K562 (cell line): ENCODE results near the gene PTPRT. TPM values are rescaled to one million over a fixed set of nuclear protein-coding genes. Genes with fewer than 3 reads are reported as not detected.

ENCODE experiments used
- ATAC-seq: fragments of 200-7000 bp; cut with Tn5 transposase; 3 replicates; pipeline ENCODE4 v1.9.1; 2020; ENCODE audit warnings: moderate library complexity
- BruUV-seq: library from RNA; stranded (reverse); fragments of 400-500 nt; replicated peaks from 2 replicates; lab custom pipeline; 2021; lab: Mats Ljungman, UMichigan
- CTCF ChIA-PET: fragments of 300-600 bp; formaldehyde crosslinking; extraction: SDS; loops from one replicate; lab custom pipeline; 2021; ENCODE audit warnings: low intra/inter-chr PET ratio; lab: Yijun Ruan, JAX
- POLR2A ChIA-PET: fragments of 300-600, 350-650 bp; sonication (Branson Sonifier 250); formaldehyde crosslinking; extraction: SDS; loops from one replicate; lab custom pipeline; 2021; ENCODE audit warnings: antibody characterized with exemption, inconsistent platforms; lab: Yijun Ruan, JAX
- DNase-seq, 4 experiments: peaks; one replicate each; pipeline versions ENCODE4 v3.0.0 to v3.0.0-alpha.2; 2011 to 2018; ENCODE audit warnings: low spot score in 3 of 4, mixed read lengths in 3 of 4; ENCODE audit errors: extremely low read depth in 1 of 4
- FAIRE-seq: peaks from 2 replicates; lab custom pipeline; 2011; peaks lifted over from hg19 to GRCh38; lab: Jason Lieb, UNC
- H2AFZ ChIP-seq: 2 replicates; pipeline ENCODE4 v1.6.0; 2011; ENCODE audit warnings: low read depth, low read length, control low read depth, inconsistent platforms
- H3K27ac ChIP-seq: fragments of 200-600 bp; 3 replicates; pipeline ENCODE4 v1.8.0; 2011; ENCODE audit warnings: low read depth, mild to moderate bottlenecking, control low read depth, inconsistent platforms, low read length, moderate library complexity, mixed read lengths; ENCODE audit errors: extremely low read depth
- H3K27me3 ChIP-seq, 2 experiments: fragments of 300-600 bp in 1 of 2; 2 replicates in 1 of 2; 3 replicates in 1 of 2; pipeline versions ENCODE4 v1.6.0 to v1.8.0; 2011; ENCODE audit warnings: inconsistent platforms in 2 of 2, low read length in 2 of 2, mild to moderate bottlenecking in 1 of 2, mixed read lengths in 1 of 2, moderate library complexity in 1 of 2; ENCODE audit not compliant: control insufficient read depth in 2 of 2, insufficient read depth in 2 of 2
- H3K36me3 ChIP-seq: fragments of 300-600 bp; 3 replicates; pipeline ENCODE4 v1.8.0; 2011; ENCODE audit warnings: mild to moderate bottlenecking, low read length, inconsistent platforms; ENCODE audit not compliant: control insufficient read depth, insufficient read depth
- H3K4me1 ChIP-seq, 2 experiments: fragments of 200-600 bp in 1 of 2; replicated peaks in 1 of 2; 2 replicates in 1 of 2; 3 replicates in 1 of 2; pipeline versions ENCODE4 v1.5.1 to v1.8.0; 2011; ENCODE audit warnings: inconsistent platforms in 2 of 2, low read length in 2 of 2, mild to moderate bottlenecking in 1 of 2, mixed read lengths in 1 of 2, moderate library complexity in 1 of 2; ENCODE audit not compliant: control insufficient read depth in 2 of 2, insufficient read depth in 2 of 2
- H3K4me2 ChIP-seq: 2 replicates; pipeline ENCODE4 v1.6.1; 2011; ENCODE audit warnings: low read length, control low read depth, inconsistent platforms, mixed read lengths; ENCODE audit not compliant: insufficient read depth
- H3K4me3 ChIP-seq: fragments of 200-600 bp; sonication (generic), shearing (Covaris generic); 2 replicates; pipeline ENCODE4 v1.5.1; 2016; ENCODE audit warnings: control low read depth, inconsistent platforms
- H3K79me2 ChIP-seq: fragments of 200-600 bp; 3 replicates; pipeline ENCODE4 v1.8.0; 2011; ENCODE audit warnings: low read length, inconsistent platforms; ENCODE audit not compliant: control insufficient read depth, insufficient read depth
- H3K9ac ChIP-seq, 2 experiments: 2 replicates each; pipeline versions ENCODE4 v1.6.0 to v1.6.1; 2011; ENCODE audit warnings: low read depth in 2 of 2, low read length in 2 of 2, control low read depth in 1 of 2, inconsistent platforms in 1 of 2, mild to moderate bottlenecking in 1 of 2, mixed read lengths in 1 of 2; ENCODE audit not compliant: insufficient read depth in 1 of 2
- H3K9me1 ChIP-seq: one replicate; pipeline ENCODE4 v1.6.0; 2011; ENCODE audit warnings: inconsistent platforms, mild to moderate bottlenecking, low read length, moderate library complexity; ENCODE audit not compliant: control insufficient read depth, insufficient read depth
- H3K9me3 ChIP-seq: replicated peaks from 2 replicates; pipeline ENCODE4 v1.5.1; 2011; ENCODE audit warnings: low read depth, low read length, inconsistent platforms; ENCODE audit not compliant: control insufficient read depth, insufficient read depth
- H4K20me1 ChIP-seq: replicated peaks from 2 replicates; pipeline ENCODE4 v1.6.1; 2011; ENCODE audit warnings: low read length, inconsistent platforms, mixed read lengths; ENCODE audit not compliant: control insufficient read depth, insufficient read depth
- CBFB ChIP-seq: sonication (generic); formaldehyde crosslinking; IDR thresholded peaks from 2 replicates; pipeline ENCODE4 v1.4.0; 2020; ENCODE audit warnings: mild to moderate bottlenecking, missing genetic modification reagents
- E2F3 ChIP-seq: fragments of 250-450 bp; sonication (Bioruptor Pico); IDR thresholded peaks from 2 replicates; pipeline ENCODE4 v1.4.0; 2020; ENCODE audit warnings: mild to moderate bottlenecking
- EGR1 ChIP-seq: fragments of 450-650 bp; conservative IDR thresholded peaks from 2 replicates; pipeline ENCODE4 v1.6.1; 2017; ENCODE audit warnings: mild to moderate bottlenecking
- ELF1 ChIP-seq: fragments of 200-800 bp; sonication (Bioruptor generic); IDR thresholded peaks from 2 replicates; pipeline ENCODE4 v1.6.1; 2016; ENCODE audit warnings: missing genetic modification characterization, missing compliant biosample characterization
- GATAD2B ChIP-seq: fragments of 450-650 bp; IDR thresholded peaks from 2 replicates; pipeline ENCODE4 v1.6.1; 2017; ENCODE audit warnings: mild to moderate bottlenecking, borderline replicate concordance
- HDGF ChIP-seq: fragments of 450-650 bp; IDR thresholded peaks from 2 replicates; pipeline ENCODE4 v1.6.1; 2016
- KDM4B ChIP-seq, 2 experiments: fragments of 450-650 bp in 1 of 2; sonication (generic) in 1 of 2; IDR thresholded peaks; 2 replicates each; pipeline ENCODE4 v1.6.1; 2016 to 2017; ENCODE audit warnings: borderline replicate concordance in 2 of 2, antibody characterized with exemption in 1 of 2, low read depth in 1 of 2, mild to moderate bottlenecking in 1 of 2
- MCM7 ChIP-seq, 2 experiments: fragments of 450-650 bp; IDR thresholded peaks; 2 replicates each; pipeline ENCODE4 v1.6.1; 2016 to 2018
- PHTF2 ChIP-seq: fragments of 250-450 bp; sonication (Bioruptor Pico); IDR thresholded peaks from 2 replicates; pipeline ENCODE4 v1.5.0; 2021; ENCODE audit warnings: mild to moderate bottlenecking
- ZBTB7A ChIP-seq: IDR thresholded peaks from 2 replicates; pipeline ENCODE4 v1.6.1; 2011; ENCODE audit warnings: low read depth, mild to moderate bottlenecking, low read length, moderate library complexity, borderline replicate concordance; ENCODE audit not compliant: control insufficient read depth
- ZFP36 ChIP-seq: fragments of 150-350 bp; IDR thresholded peaks from 2 replicates; pipeline ENCODE4 v1.6.1; 2018; ENCODE audit warnings: low read length, low read depth; ENCODE audit not compliant: partially characterized antibody
- ZNF224 ChIP-seq: sonication (generic); formaldehyde crosslinking; IDR thresholded peaks from 2 replicates; pipeline ENCODE4 v1.8.0; 2022; ENCODE audit warnings: mild to moderate bottlenecking, missing genetic modification reagents
- ZNF586 ChIP-seq: fragments of 450-650 bp; formaldehyde crosslinking; conservative IDR thresholded peaks from 2 replicates; pipeline ENCODE4 v1.4.0; 2020; ENCODE audit warnings: mild to moderate bottlenecking, moderate library complexity
- WGBS: fragments of 100-300 bp; shearing (Covaris generic); methylation state at CpG from one replicate; pipeline ENCODE4 v1.1.6; 2016; ENCODE audit warnings: low coverage, mixed read lengths; ENCODE audit not compliant: insufficient coverage; ENCODE audit errors: missing lambda C conversion rate; 5-methylcytosine and 5-hydroxymethylcytosine counted together
- in situ Hi-C: fragments of 300-500 bp; cut with MboI; formaldehyde crosslinking; loops from 4 replicates; pipeline ENCODE4 v1.15.0; 2018; ENCODE audit warnings: inconsistent platforms, mixed read lengths
- intact Hi-C: fragments of 100-400 bp; cut with micrococcal nuclease; formaldehyde crosslinking; loops from 2 replicates; pipeline ENCODE4 v1.14.2; 2022
- polyA plus RNA-seq, 8 experiments: library from polyadenylated mRNA; depleted of rRNA in 4 of 8; stranded (reverse) in 5 of 8; unstranded in 3 of 8; fragments of >200 nt; fragmentation: Nextera tagmentation in 2 of 8; fragmentation: Illumina TruSeq in 1 of 8; extraction: Ambion mirVana in 2 of 8; extraction: Trizol in 1 of 8; gene quantifications; 2 replicates each; pipeline versions ENCODE4 v1.2.1 to v1.2.3, GENCODE V29; 2011 to 2014; ENCODE audit warnings: inconsistent platforms in 1 of 8, missing spikeins in 1 of 8
- total RNA-seq, 7 experiments: library from RNA; depleted of rRNA in 6 of 7; stranded (reverse); fragments of >200 nt in 6 of 7; fragmentation: Illumina TruSeq in 2 of 7; extraction: Trizol in 2 of 7; gene quantifications; 2 replicates each; pipeline versions ENCODE4 v1.2.1 to v1.2.3, GENCODE V29; 2011 to 2021; ENCODE audit warnings: low replicate concordance in 1 of 7
- TF ChIP-seq, protein P1 (sequence below): fragments of 450-650 bp; IDR thresholded peaks from 2 replicates; pipeline ENCODE4 v1.7.1; 2018; ENCODE audit warnings: mild to moderate bottlenecking, low read depth; ENCODE audit not compliant: partially characterized antibody
- TF ChIP-seq, protein P2 (sequence below): fragments of 250-450 bp; sonication (Bioruptor Pico); IDR thresholded peaks from 2 replicates; pipeline ENCODE4 v1.4.0; 2020; ENCODE audit warnings: mild to moderate bottlenecking

Gene PTPRT
- total and polyA plus RNA-seq, 9 of the 15 experiments (the other 6 are each of a cell fraction or from before 2014, with no cell fraction given), result not detected

DNA sequence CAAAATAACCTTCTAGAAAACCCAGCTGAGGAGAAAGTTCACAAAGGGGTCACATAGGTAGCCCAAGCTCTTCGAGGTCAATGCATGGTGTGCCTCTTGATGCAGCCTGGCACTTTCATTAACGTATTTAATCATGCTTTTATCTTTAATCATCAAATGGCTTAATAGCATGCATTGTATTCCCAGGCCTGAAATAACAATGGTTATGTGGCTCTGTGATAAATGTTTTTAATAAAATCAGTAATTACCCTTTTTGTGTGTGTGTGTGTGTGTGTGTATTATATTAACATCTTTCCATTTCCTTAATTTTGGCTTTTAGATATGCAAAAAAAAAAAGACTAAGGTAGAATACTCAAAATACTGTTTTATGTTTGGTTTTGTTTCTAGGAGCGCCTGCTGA, 681.8 kb downstream of the PTPRT start:
- no peak for TF ChIP-seq GATAD2B
- TF ChIP-seq ZNF224 (CRISPR knock-in tag), result no peak
- no peak for TF ChIP-seq KDM4B (IDR thresholded peaks at IDR 0.05; ENCODE audit: borderline replicate concordance in 2 of 2, low read depth in 1 of 2)
- no peak for TF ChIP-seq E2F3 (CRISPR knock-in tag)
- TF ChIP-seq, protein P1, sequence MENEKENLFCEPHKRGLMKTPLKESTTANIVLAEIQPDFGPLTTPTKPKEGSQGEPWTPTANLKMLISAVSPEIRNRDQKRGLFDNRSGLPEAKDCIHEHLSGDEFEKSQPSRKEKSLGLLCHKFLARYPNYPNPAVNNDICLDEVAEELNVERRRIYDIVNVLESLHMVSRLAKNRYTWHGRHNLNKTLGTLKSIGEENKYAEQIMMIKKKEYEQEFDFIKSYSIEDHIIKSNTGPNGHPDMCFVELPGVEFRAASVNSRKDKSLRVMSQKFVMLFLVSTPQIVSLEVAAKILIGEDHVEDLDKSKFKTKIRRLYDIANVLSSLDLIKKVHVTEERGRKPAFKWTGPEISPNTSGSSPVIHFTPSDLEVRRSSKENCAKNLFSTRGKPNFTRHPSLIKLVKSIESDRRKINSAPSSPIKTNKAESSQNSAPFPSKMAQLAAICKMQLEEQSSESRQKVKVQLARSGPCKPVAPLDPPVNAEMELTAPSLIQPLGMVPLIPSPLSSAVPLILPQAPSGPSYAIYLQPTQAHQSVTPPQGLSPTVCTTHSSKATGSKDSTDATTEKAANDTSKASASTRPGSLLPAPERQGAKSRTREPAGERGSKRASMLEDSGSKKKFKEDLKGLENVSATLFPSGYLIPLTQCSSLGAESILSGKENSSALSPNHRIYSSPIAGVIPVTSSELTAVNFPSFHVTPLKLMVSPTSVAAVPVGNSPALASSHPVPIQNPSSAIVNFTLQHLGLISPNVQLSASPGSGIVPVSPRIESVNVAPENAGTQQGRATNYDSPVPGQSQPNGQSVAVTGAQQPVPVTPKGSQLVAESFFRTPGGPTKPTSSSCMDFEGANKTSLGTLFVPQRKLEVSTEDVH, result no peak
- no peak for TF ChIP-seq CBFB (CRISPR knock-in tag)
- TF ChIP-seq EGR1, result no peak
- TF ChIP-seq, protein P2, sequence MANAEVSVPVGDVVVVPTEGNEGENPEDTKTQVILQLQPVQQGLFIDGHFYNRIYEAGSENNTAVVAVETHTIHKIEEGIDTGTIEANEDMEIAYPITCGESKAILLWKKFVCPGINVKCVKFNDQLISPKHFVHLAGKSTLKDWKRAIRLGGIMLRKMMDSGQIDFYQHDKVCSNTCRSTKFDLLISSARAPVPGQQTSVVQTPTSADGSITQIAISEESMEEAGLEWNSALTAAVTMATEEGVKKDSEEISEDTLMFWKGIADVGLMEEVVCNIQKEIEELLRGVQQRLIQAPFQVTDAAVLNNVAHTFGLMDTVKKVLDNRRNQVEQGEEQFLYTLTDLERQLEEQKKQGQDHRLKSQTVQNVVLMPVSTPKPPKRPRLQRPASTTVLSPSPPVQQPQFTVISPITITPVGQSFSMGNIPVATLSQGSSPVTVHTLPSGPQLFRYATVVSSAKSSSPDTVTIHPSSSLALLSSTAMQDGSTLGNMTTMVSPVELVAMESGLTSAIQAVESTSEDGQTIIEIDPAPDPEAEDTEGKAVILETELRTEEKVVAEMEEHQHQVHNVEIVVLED (CRISPR knock-in tag), result no peak
- no peak for TF ChIP-seq ZBTB7A
- no peak for TF ChIP-seq MCM7 (IDR thresholded peaks at IDR 0.05)
- TF ChIP-seq ZFP36, result no peak
- no peak for TF ChIP-seq PHTF2 (CRISPR knock-in tag)
- TF ChIP-seq ZNF586 (CRISPR knock-in tag), result no peak
- no peak for TF ChIP-seq ELF1 (tag)
- no peak for TF ChIP-seq HDGF
- H3K4me3 ChIP-seq, result no peak overlapping the region
- BruUV-seq, result no TSS peak
- no peaks in the 10 kb centered on the region for H3K79me2 ChIP-seq
- in situ Hi-C loops (no loop called here), intact Hi-C loops (no loop called here)
- CTCF ChIA-PET, result no interaction called here
- H3K27me3 ChIP-seq, result no peaks in the 10 kb centered on the region; a peak in 1 of 5 replicates
- no peak overlapping the region for H3K4me2 ChIP-seq
- no peaks in the 10 kb centered on the region for H4K20me1 ChIP-seq
- no peak for ATAC-seq
- H3K27ac ChIP-seq, result no peak overlapping the region
- H3K4me1 ChIP-seq, result no peaks in the 10 kb centered on the region
- FAIRE-seq, result no peak
- H3K36me3 ChIP-seq, result no peaks in the 10 kb centered on the region
- no peak overlapping the region for H2AFZ ChIP-seq
- 0% methylated on average over 3 of the region's 3 CpGs for WGBS
- no peak overlapping the region for H3K9ac ChIP-seq
- no peaks in the 10 kb centered on the region for H3K9me1 ChIP-seq
- POLR2A ChIA-PET, result no interaction called here
- no peaks in the 10 kb centered on the region for H3K9me3 ChIP-seq
- DNase-seq, result no peak
